DND-41 (cell line): Measurements from ENCODE around the gene ZFPM1.

Experiments used
- ATAC-seq: fragments of 200-7000 bp; cut with Tn5 transposase; 3 replicates; pipeline ENCODE4 v1.9.1; 2021; ENCODE audit warnings: low read depth; ENCODE audit not compliant: insufficient read depth
- DNase-seq: peaks from one replicate; pipeline ENCODE4 v3.0.0-alpha.2; 2020
- H2AFZ ChIP-seq: 2 replicates; pipeline ENCODE4 v1.6.0; 2012; ENCODE audit warnings: low read depth, low read length
- H3K27ac ChIP-seq: 2 replicates; pipeline ENCODE4 v1.5.1; 2012; ENCODE audit warnings: low read length, inconsistent platforms
- H3K27me3 ChIP-seq: fragments of 200-600 bp; sonication (generic); 2 replicates; pipeline ENCODE4 v1.6.0; 2012; ENCODE audit warnings: low read length, mild to moderate bottlenecking, inconsistent platforms; ENCODE audit not compliant: insufficient read depth, poor library complexity
- H3K36me3 ChIP-seq: 2 replicates; pipeline ENCODE4 v1.5.1; 2012; ENCODE audit warnings: low read length, inconsistent platforms; ENCODE audit not compliant: insufficient read depth
- H3K4me1 ChIP-seq: 2 replicates; pipeline ENCODE4 v1.5.1; 2012; ENCODE audit warnings: mild to moderate bottlenecking, low read length; ENCODE audit not compliant: insufficient read depth
- H3K4me2 ChIP-seq: 2 replicates; pipeline ENCODE4 v1.6.0; 2012; ENCODE audit warnings: mild to moderate bottlenecking, moderate library complexity, low read length, inconsistent platforms; ENCODE audit not compliant: insufficient read depth
- H3K4me3 ChIP-seq, 2 experiments: fragments of 200-600 bp in 1 of 2; shearing (Covaris generic) in 1 of 2; 2 replicates each; pipeline ENCODE4 v1.5.1; 2012 to 2016; ENCODE audit warnings: inconsistent platforms in 2 of 2, low read length in 2 of 2, mild to moderate bottlenecking in 2 of 2, low read depth in 1 of 2, moderate library complexity in 1 of 2
- H3K79me2 ChIP-seq: 2 replicates; pipeline ENCODE4 v1.6.0; 2012; ENCODE audit warnings: low read length, inconsistent platforms; ENCODE audit not compliant: insufficient read depth
- H3K9ac ChIP-seq: 2 replicates; pipeline ENCODE4 v1.6.0; 2012; ENCODE audit warnings: low read depth, mild to moderate bottlenecking, inconsistent platforms, low read length, moderate library complexity
- H3K9me3 ChIP-seq: 2 replicates; pipeline ENCODE4 v1.5.1; 2012; ENCODE audit warnings: low read length, moderate library complexity, mild to moderate bottlenecking, inconsistent platforms; ENCODE audit not compliant: insufficient read depth, severe bottlenecking
- H4K20me1 ChIP-seq: 2 replicates; pipeline ENCODE4 v1.6.0; 2012; ENCODE audit warnings: low read length; ENCODE audit not compliant: insufficient read depth
- CTCF ChIP-seq: IDR thresholded peaks from 2 replicates; pipeline ENCODE4 v1.5.1; 2012; ENCODE audit warnings: borderline replicate concordance, low read length, moderate library complexity, mild to moderate bottlenecking; ENCODE audit not compliant: poor library complexity, severe bottlenecking; ENCODE audit errors: extremely low read depth
- EZH2 ChIP-seq: IDR thresholded peaks from 3 replicates; pipeline ENCODE4 v1.6.1; 2012; ENCODE audit warnings: borderline replicate concordance, low read depth, mild to moderate bottlenecking, moderate library complexity, low read length, inconsistent platforms; ENCODE audit not compliant: severe bottlenecking

The ZFPM1 gene

GRCh38 chr16:88416686-88417085, 36.4 kb upstream of the ZFPM1 start:
- Histone ChIP-seq H3K27ac (no peak overlapping the region), H3K9ac (no peak overlapping the region), H2AFZ (no peak overlapping the region), H3K9me3 (no peaks in the 10 kb centered on the region), H3K27me3 (no peaks in the 10 kb centered on the region), H3K4me1 (no peaks in the 10 kb centered on the region), H4K20me1 (no peaks in the 10 kb centered on the region), H3K4me3 (no peak overlapping the region), H3K4me2 (no peak overlapping the region), H3K79me2 (no peaks in the 10 kb centered on the region), H3K36me3 (no peaks in the 10 kb centered on the region)
- no peak for ATAC-seq
- no peak for DNase-seq
- TF ChIP-seq EZH2 (no peak), CTCF (no peak)

GRCh38 chr16:88417684-88418476, 35.2 kb upstream of the ZFPM1 start:
- Histone ChIP-seq H3K79me2 (no peaks in the 10 kb centered on the region), H3K9me3 (no peaks in the 10 kb centered on the region), H3K4me1 (no peaks in the 10 kb centered on the region), H3K4me2 (no peak overlapping the region), H3K4me3 (no peak overlapping the region), H2AFZ (no peak overlapping the region), H3K27ac (no peak overlapping the region), H4K20me1 (no peaks in the 10 kb centered on the region), H3K36me3 (no peaks in the 10 kb centered on the region), H3K9ac (no peak overlapping the region), H3K27me3 (no peaks in the 10 kb centered on the region)
- ATAC-seq (no peak), DNase-seq (no peak)
- TF ChIP-seq EZH2: no peak
- TF ChIP-seq CTCF: no peak

- Histone ChIP-seq H3K79me2 (no peaks in the 10 kb centered on the region), H3K4me1 (no peaks in the 10 kb centered on the region), H2AFZ (no peak overlapping the region), H3K36me3 (no peaks in the 10 kb centered on the region), H4K20me1 (no peaks in the 10 kb centered on the region), H3K4me3 (no peak overlapping the region), H3K9ac (no peak overlapping the region), H3K27me3 (no peaks in the 10 kb centered on the region), H3K9me3 (no peaks in the 10 kb centered on the region), H3K27ac (no peak overlapping the region), H3K4me2 (no peak overlapping the region)
- no peak for TF ChIP-seq EZH2
- no peak for TF ChIP-seq CTCF
- no peak for ATAC-seq
- DNase-seq: no peak
These were observed 34.2 kb upstream of the ZFPM1 start for GRCh38 chr16:88418869-88419268.
